DND-41 (cell line): ENCODE data around the gene CTSD.

Experiments
- ATAC-seq: fragments of 200-7000 bp; cut with Tn5 transposase; 3 replicates; pipeline ENCODE4 v1.9.1; 2021; ENCODE audit warnings: low read depth; ENCODE audit not compliant: insufficient read depth
- DNase-seq: peaks from one replicate; pipeline ENCODE4 v3.0.0-alpha.2; 2020
- H2AFZ ChIP-seq: 2 replicates; pipeline ENCODE4 v1.6.0; 2012; ENCODE audit warnings: low read depth, low read length
- H3K27ac ChIP-seq: 2 replicates; pipeline ENCODE4 v1.5.1; 2012; ENCODE audit warnings: low read length, inconsistent platforms
- H3K27me3 ChIP-seq: fragments of 200-600 bp; sonication (generic); 2 replicates; pipeline ENCODE4 v1.6.0; 2012; ENCODE audit warnings: low read length, mild to moderate bottlenecking, inconsistent platforms; ENCODE audit not compliant: insufficient read depth, poor library complexity
- H3K36me3 ChIP-seq: 2 replicates; pipeline ENCODE4 v1.5.1; 2012; ENCODE audit warnings: low read length, inconsistent platforms; ENCODE audit not compliant: insufficient read depth
- H3K4me1 ChIP-seq: 2 replicates; pipeline ENCODE4 v1.5.1; 2012; ENCODE audit warnings: mild to moderate bottlenecking, low read length; ENCODE audit not compliant: insufficient read depth
- H3K4me2 ChIP-seq: 2 replicates; pipeline ENCODE4 v1.6.0; 2012; ENCODE audit warnings: mild to moderate bottlenecking, moderate library complexity, low read length, inconsistent platforms; ENCODE audit not compliant: insufficient read depth
- H3K4me3 ChIP-seq, 2 experiments: fragments of 200-600 bp in 1 of 2; shearing (Covaris generic) in 1 of 2; 2 replicates each; pipeline ENCODE4 v1.5.1; 2012 to 2016; ENCODE audit warnings: inconsistent platforms in 2 of 2, low read length in 2 of 2, mild to moderate bottlenecking in 2 of 2, low read depth in 1 of 2, moderate library complexity in 1 of 2
- H3K79me2 ChIP-seq: 2 replicates; pipeline ENCODE4 v1.6.0; 2012; ENCODE audit warnings: low read length, inconsistent platforms; ENCODE audit not compliant: insufficient read depth
- H3K9ac ChIP-seq: 2 replicates; pipeline ENCODE4 v1.6.0; 2012; ENCODE audit warnings: low read depth, mild to moderate bottlenecking, inconsistent platforms, low read length, moderate library complexity
- H3K9me3 ChIP-seq: 2 replicates; pipeline ENCODE4 v1.5.1; 2012; ENCODE audit warnings: low read length, moderate library complexity, mild to moderate bottlenecking, inconsistent platforms; ENCODE audit not compliant: insufficient read depth, severe bottlenecking
- H4K20me1 ChIP-seq: 2 replicates; pipeline ENCODE4 v1.6.0; 2012; ENCODE audit warnings: low read length; ENCODE audit not compliant: insufficient read depth
- EZH2 ChIP-seq: IDR thresholded peaks from 3 replicates; pipeline ENCODE4 v1.6.1; 2012; ENCODE audit warnings: borderline replicate concordance, low read depth, mild to moderate bottlenecking, moderate library complexity, low read length, inconsistent platforms; ENCODE audit not compliant: severe bottlenecking
- TF ChIP-seq, protein P1 (sequence below): IDR thresholded peaks from 2 replicates; pipeline ENCODE4 v1.5.1; 2012; ENCODE audit warnings: borderline replicate concordance, low read length, moderate library complexity, mild to moderate bottlenecking; ENCODE audit not compliant: poor library complexity, severe bottlenecking; ENCODE audit errors: extremely low read depth

CTSD gene

DNA sequence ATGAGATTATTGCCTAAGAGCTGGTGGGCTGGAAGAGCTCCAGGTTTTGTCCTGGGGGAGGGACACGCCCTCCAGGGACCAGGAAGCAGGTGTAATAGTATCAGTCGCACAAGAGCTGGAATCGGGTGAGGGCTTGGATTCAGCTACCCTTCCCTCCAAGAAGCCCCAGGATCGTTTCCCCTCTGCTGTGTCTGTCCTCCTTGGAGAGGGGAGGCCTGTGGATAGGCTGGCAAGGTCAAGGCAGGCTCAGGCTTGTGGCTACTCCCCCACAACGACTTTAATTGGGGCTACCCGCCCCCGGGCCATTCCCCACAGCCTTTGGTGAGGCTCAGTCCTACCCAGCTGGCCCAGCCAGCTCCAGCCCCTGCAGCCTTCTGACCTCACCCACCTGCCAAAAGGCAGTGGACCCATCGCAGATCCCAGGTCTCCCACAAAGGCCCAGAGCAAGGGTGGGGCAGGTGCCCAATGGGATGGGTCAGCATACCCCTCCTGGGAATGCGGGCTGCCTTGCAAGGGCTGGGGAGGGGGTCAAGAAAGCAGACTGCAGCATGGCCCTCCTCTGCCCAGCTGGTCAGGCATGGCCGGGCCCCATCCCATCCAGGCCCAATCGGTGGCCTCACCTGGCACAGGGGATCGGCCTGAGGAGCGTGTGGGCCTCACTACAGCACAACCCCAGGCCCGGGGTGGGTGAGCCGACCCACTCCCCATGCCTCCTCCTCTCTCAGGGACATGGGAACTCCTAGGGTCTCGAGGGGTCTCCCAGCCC is 1.0 kb downstream of the CTSD start:
- peaks cover 48% of the 10 kb centered on the region for H4K20me1 ChIP-seq
- peaks cover 49% of the 10 kb centered on the region for H3K36me3 ChIP-seq
- no peak for ATAC-seq
- no peaks in the 10 kb centered on the region for H3K27me3 ChIP-seq
- peaks cover 64% of the 10 kb centered on the region for H3K4me1 ChIP-seq
- H3K9me3 ChIP-seq = no peaks in the 10 kb centered on the region
- H3K27ac ChIP-seq = peak overlapping the region; percentile 87
- H3K4me3 ChIP-seq = peak overlapping the region; percentile 96 to 98; a peak in 3 of 4 replicates
- peaks cover 50% of the 10 kb centered on the region for H3K79me2 ChIP-seq
- no peak for TF ChIP-seq EZH2
- TF ChIP-seq, protein P1, sequence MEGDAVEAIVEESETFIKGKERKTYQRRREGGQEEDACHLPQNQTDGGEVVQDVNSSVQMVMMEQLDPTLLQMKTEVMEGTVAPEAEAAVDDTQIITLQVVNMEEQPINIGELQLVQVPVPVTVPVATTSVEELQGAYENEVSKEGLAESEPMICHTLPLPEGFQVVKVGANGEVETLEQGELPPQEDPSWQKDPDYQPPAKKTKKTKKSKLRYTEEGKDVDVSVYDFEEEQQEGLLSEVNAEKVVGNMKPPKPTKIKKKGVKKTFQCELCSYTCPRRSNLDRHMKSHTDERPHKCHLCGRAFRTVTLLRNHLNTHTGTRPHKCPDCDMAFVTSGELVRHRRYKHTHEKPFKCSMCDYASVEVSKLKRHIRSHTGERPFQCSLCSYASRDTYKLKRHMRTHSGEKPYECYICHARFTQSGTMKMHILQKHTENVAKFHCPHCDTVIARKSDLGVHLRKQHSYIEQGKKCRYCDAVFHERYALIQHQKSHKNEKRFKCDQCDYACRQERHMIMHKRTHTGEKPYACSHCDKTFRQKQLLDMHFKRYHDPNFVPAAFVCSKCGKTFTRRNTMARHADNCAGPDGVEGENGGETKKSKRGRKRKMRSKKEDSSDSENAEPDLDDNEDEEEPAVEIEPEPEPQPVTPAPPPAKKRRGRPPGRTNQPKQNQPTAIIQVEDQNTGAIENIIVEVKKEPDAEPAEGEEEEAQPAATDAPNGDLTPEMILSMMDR = no peak
- no peak overlapping the region for H2AFZ ChIP-seq
- H3K4me2 ChIP-seq = peak overlapping the region; percentile 91
- DNase-seq = no peak
- peak overlapping the region; percentile 99 for H3K9ac ChIP-seq

DNA sequence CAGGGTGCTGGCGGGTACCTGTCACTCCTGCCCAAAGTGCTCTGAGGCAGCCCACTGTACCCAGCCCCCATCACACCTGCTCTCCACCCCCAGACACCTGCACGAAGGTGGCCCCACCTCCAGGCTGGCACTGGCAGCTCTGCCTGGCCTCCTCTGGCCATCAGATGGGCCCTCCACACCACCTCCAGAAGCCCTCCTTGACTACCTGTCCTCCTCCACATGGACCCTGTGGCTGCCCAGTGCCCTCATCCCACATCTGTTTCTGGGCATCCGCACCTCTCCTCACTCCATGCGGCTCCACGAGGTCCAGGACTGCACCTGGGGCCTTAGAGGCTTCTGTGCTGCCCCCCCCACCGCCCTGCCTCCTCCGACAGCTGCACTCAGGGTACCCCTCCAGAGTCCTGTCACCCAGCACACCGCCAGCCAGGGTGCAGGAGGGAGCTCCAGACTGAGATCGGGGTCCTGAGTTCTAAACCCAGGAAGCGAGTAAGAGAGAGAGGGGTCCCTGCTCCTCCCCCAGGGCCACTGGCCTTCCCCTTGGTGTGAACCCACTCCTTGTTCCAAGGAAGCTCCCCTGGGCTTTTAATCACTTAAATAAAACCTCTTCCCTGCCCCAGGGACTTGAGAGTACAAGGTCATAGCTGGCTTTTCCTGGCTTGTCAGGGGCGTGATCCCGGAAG is 1.7 kb downstream of the CTSD start:
- peak overlapping the region; percentile 99 for H3K9ac ChIP-seq
- DNase-seq (no peak), ATAC-seq (no peak)
- H3K79me2 ChIP-seq = peaks cover 56% of the 10 kb centered on the region
- peak overlapping the region; percentile 96 to 98; a peak in 3 of 4 replicates for H3K4me3 ChIP-seq
- peaks cover 53% of the 10 kb centered on the region for H4K20me1 ChIP-seq
- H3K9me3 ChIP-seq = no peaks in the 10 kb centered on the region
- H3K27me3 ChIP-seq = no peaks in the 10 kb centered on the region
- no peak overlapping the region for H2AFZ ChIP-seq
- peak overlapping the region; percentile 87 for H3K27ac ChIP-seq
- H3K4me2 ChIP-seq = peak overlapping the region; percentile 91
- peaks cover 56% of the 10 kb centered on the region for H3K36me3 ChIP-seq
- peaks cover 72% of the 10 kb centered on the region for H3K4me1 ChIP-seq
- TF ChIP-seq, protein P1 = no peak
- no peak for TF ChIP-seq EZH2

DNA sequence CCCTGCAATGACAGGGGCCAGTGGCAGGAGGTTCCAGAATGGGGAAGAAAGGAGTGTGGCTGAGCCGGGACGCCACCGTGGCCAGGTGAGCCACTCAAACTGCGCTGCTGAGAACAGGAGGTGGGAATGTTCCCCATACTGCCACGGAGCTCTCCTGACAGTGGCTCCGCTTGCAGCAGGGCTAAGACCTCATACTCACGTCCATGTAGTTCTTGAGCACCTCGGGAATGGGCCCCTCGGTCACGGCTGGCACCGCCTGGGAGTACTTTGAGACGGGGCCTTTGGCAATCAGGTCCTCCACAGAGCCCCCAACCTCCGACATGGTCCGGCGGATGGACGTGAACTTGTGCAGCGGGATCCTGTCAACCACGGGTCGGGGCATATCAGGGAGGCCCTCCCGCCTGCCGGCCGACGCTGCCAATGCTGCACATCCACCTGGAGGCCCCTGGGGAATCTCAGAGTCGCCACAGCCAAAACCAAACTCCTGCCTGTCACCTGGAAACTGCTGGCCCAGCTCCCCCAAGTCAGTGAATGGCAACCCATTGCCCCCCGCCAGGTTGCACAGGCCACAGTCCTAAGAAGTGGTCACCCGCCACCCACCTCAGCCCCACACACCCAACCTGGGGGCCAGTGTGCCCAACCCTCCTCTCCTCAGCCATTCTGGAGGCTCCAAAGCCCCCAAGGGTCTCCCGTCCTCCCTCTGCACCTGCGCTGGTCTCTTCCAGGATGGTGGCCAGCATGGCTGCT is 2.4 kb downstream of the CTSD start:
- Histone ChIP-seq H4K20me1 (peaks cover 57% of the 10 kb centered on the region), H3K36me3 (peaks cover 63% of the 10 kb centered on the region), H3K4me1 (peaks cover 76% of the 10 kb centered on the region), H2AFZ (no peak overlapping the region), H3K27ac (peak overlapping the region; percentile 87), H3K9me3 (no peaks in the 10 kb centered on the region), H3K9ac (peak overlapping the region; percentile 99), H3K27me3 (no peaks in the 10 kb centered on the region), H3K4me3 (peak overlapping the region in 1 of 2 experiments; percentile 96; a peak in 2 of 4 replicates), H3K79me2 (peaks cover 59% of the 10 kb centered on the region), H3K4me2 (peak overlapping the region; percentile 91; the same call in 1 of the 2 replicates)
- ATAC-seq (no peak), DNase-seq (no peak)
- TF ChIP-seq, protein P1 = no peak
- TF ChIP-seq EZH2 = no peak
